Testis (tissue), 2 donors: Measurements from ENCODE around the gene GLG1.

Source experiments
- CTCF ChIP-seq, 3 experiments: fragments of 450-650 bp in 2 of 3; fragments of 200-600 bp in 1 of 3; sonication (generic) in 1 of 3; IDR thresholded peaks; one replicate each; pipeline ENCODE4 v1.5.1; 2016 to 2019; ENCODE audit warnings: antibody characterized with exemption in 3 of 3, mild to moderate bottlenecking in 2 of 3, moderate library complexity in 1 of 3
- POLR2A ChIP-seq: fragments of 450-650 bp; IDR thresholded peaks from one replicate; pipeline ENCODE4 v1.6.1; 2017; ENCODE audit warnings: antibody characterized with exemption, mild to moderate bottlenecking, moderate library complexity

- no peak for TF ChIP-seq CTCF (IDR thresholded peaks at IDR 0.05)
- TF ChIP-seq POLR2A: no peak
These were observed 156.7 kb downstream of the GLG1 start for GRCh38 chr16:74450236-74450635.
